ENCODE results near the gene SEC23A.
"Not testable (repeated sequence)": the region's sequence is repeated elsewhere in the genome, so short reads cannot be mapped to it uniquely, and the experiment has no call there.

The SEC23A gene

GRCh38 chr14:39083127-39083526, 19.9 kb downstream of the SEC23A start:
- Histone ChIP-seq H3K79me2 (ENCODE audit: insufficient read depth, low read depth) (no peaks in the 10 kb centered on the region), H3K27ac (no peak overlapping the region), H2AFZ (ENCODE audit: low read depth) (no peak overlapping the region), H3K4me2 (no peak overlapping the region), H3K4me1 (ENCODE audit: low read depth, poor library complexity, severe bottlenecking) (no peaks in the 10 kb centered on the region), H3K27me3 (ENCODE audit: insufficient read depth, low read depth) (no peaks in the 10 kb centered on the region), H4K20me1 (ENCODE audit: insufficient read depth) (no peaks in the 10 kb centered on the region), H3K36me3 (ENCODE audit: insufficient read depth) (no peaks in the 10 kb centered on the region), H3K9ac (no peak overlapping the region), H3K4me3 (IDR thresholded peaks at IDR 0.05; ENCODE audit: insufficient read depth, low read depth, low read length) (no peak overlapping the region)
- TF ChIP-seq, protein P1, sequence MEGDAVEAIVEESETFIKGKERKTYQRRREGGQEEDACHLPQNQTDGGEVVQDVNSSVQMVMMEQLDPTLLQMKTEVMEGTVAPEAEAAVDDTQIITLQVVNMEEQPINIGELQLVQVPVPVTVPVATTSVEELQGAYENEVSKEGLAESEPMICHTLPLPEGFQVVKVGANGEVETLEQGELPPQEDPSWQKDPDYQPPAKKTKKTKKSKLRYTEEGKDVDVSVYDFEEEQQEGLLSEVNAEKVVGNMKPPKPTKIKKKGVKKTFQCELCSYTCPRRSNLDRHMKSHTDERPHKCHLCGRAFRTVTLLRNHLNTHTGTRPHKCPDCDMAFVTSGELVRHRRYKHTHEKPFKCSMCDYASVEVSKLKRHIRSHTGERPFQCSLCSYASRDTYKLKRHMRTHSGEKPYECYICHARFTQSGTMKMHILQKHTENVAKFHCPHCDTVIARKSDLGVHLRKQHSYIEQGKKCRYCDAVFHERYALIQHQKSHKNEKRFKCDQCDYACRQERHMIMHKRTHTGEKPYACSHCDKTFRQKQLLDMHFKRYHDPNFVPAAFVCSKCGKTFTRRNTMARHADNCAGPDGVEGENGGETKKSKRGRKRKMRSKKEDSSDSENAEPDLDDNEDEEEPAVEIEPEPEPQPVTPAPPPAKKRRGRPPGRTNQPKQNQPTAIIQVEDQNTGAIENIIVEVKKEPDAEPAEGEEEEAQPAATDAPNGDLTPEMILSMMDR (conservative IDR thresholded peaks at IDR 0.05; ENCODE audit: low read depth, low read length) = no peak

DNA sequence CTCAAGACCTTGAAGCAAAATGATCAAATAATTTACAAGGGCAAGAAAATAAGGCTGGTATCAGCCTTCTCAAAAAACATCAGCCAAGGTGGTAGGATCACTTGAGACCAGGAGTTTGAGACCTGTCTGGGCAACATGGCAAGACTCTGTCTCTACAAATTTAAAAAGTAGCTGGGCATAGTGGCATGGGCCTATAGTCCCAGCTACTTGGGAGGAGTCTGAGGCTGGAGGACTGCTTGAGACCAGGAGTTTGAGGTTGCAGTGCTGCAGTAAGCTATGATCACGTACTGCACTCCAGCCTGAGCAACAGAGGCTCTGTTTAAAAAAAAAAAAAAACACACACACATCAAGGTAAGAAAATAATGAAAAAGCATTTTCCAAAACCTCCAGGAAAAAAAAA, 22.1 kb downstream of the SEC23A start:
- Histone ChIP-seq H3K27ac (no peak overlapping the region), H3K79me2 (ENCODE audit: insufficient read depth, low read depth) (no peaks in the 10 kb centered on the region), H2AFZ (ENCODE audit: low read depth) (no peak overlapping the region), H3K9ac (no peak overlapping the region), H3K4me1 (ENCODE audit: low read depth, poor library complexity, severe bottlenecking) (no peaks in the 10 kb centered on the region), H3K4me3 (IDR thresholded peaks at IDR 0.05; ENCODE audit: insufficient read depth, low read depth, low read length) (no peak overlapping the region), H3K36me3 (ENCODE audit: insufficient read depth) (no peaks in the 10 kb centered on the region), H3K4me2 (no peak overlapping the region), H4K20me1 (ENCODE audit: insufficient read depth) (no peaks in the 10 kb centered on the region), H3K27me3 (ENCODE audit: insufficient read depth, low read depth) (no peaks in the 10 kb centered on the region)
- TF ChIP-seq, protein P1 (conservative IDR thresholded peaks at IDR 0.05; ENCODE audit: low read depth, low read length) = no peak

- H3K4me3 ChIP-seq (IDR thresholded peaks at IDR 0.05; ENCODE audit: insufficient read depth, low read depth, low read length) = no peak overlapping the region
- H3K27me3 ChIP-seq (ENCODE audit: insufficient read depth, low read depth) = no peaks in the 10 kb centered on the region
- H3K27ac ChIP-seq = no peak overlapping the region
- H3K4me2 ChIP-seq = no peak overlapping the region
- H4K20me1 ChIP-seq (ENCODE audit: insufficient read depth) = no peaks in the 10 kb centered on the region
- H3K9ac ChIP-seq = no peak overlapping the region
- no peak overlapping the region for H2AFZ ChIP-seq (ENCODE audit: low read depth)
- TF ChIP-seq, protein P1 (conservative IDR thresholded peaks at IDR 0.05; ENCODE audit: low read depth, low read length) = no peak
- no peaks in the 10 kb centered on the region for H3K4me1 ChIP-seq (ENCODE audit: low read depth, poor library complexity, severe bottlenecking)
- H3K79me2 ChIP-seq (ENCODE audit: insufficient read depth, low read depth) = no peaks in the 10 kb centered on the region
- H3K36me3 ChIP-seq (ENCODE audit: insufficient read depth) = no peaks in the 10 kb centered on the region
Measured at GRCh38 chr14:39071096-39071495, 31.9 kb downstream of the SEC23A start.

DNA sequence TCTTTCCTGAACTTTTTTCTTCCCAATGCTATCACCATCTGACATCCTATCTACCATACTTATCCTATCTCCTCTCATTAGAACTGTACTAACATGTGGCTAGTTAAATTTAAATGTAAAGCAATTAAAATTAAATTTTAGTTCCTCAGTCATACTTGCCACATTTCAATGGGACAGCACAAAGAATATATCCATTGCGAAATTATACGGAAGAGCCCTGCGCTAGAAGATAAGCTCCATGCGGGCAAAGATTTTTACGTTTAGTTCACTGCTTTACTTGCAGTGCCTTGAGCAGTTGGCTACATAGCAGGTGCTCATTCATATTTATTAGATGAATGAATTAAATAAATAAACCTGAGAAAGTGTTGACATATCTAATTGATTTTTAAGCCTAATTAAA, 33.1 kb downstream of the SEC23A start:
- Histone ChIP-seq H2AFZ (ENCODE audit: low read depth) (no peak overlapping the region), H3K27me3 (ENCODE audit: insufficient read depth, low read depth) (no peaks in the 10 kb centered on the region), H3K4me3 (IDR thresholded peaks at IDR 0.05; ENCODE audit: insufficient read depth, low read depth, low read length) (no peak overlapping the region), H3K9ac (no peak overlapping the region), H3K4me2 (no peak overlapping the region), H4K20me1 (ENCODE audit: insufficient read depth) (no peaks in the 10 kb centered on the region), H3K36me3 (ENCODE audit: insufficient read depth) (no peaks in the 10 kb centered on the region), H3K79me2 (ENCODE audit: insufficient read depth, low read depth) (no peaks in the 10 kb centered on the region), H3K27ac (no peak overlapping the region), H3K4me1 (ENCODE audit: low read depth, poor library complexity, severe bottlenecking) (no peaks in the 10 kb centered on the region)
- TF ChIP-seq, protein P1 (conservative IDR thresholded peaks at IDR 0.05; ENCODE audit: low read depth, low read length) = no peak

- not testable (repeated sequence) for H3K27ac ChIP-seq; H3K4me2 ChIP-seq; H4K20me1 ChIP-seq (ENCODE audit: insufficient read depth); H3K4me1 ChIP-seq (ENCODE audit: low read depth, poor library complexity, severe bottlenecking); H3K27me3 ChIP-seq (ENCODE audit: insufficient read depth, low read depth); H3K9ac ChIP-seq; H3K36me3 ChIP-seq (ENCODE audit: insufficient read depth); H2AFZ ChIP-seq (ENCODE audit: low read depth); H3K79me2 ChIP-seq (ENCODE audit: insufficient read depth, low read depth); H3K4me3 ChIP-seq (IDR thresholded peaks at IDR 0.05; ENCODE audit: insufficient read depth, low read depth, low read length)
Measured at GRCh38 chr14:39069169-39069805, 33.7 kb downstream of the SEC23A start.
